Retinal pigment epithelial cell (primary cell): ENCODE measurements around the gene KIAA1549.
"Not testable (repeated sequence)": the region's sequence is repeated elsewhere in the genome, so short reads cannot be mapped to it uniquely, and the experiment has no call there.

ENCODE experiments used
- DNase-seq: peaks from one replicate; pipeline ENCODE4 v3.0.0-alpha.2; 2010; ENCODE audit warnings: low read depth
- H3K4me3 ChIP-seq: 2 replicates; pipeline ENCODE4 v1.5.1; 2011; ENCODE audit warnings: mild to moderate bottlenecking, low read length, control low read depth, moderate library complexity
- CTCF ChIP-seq: conservative IDR thresholded peaks from 2 replicates; pipeline ENCODE4 v1.5.1; 2011; ENCODE audit warnings: low read depth, low read length, control low read depth, inconsistent platforms

The KIAA1549 gene

DNA sequence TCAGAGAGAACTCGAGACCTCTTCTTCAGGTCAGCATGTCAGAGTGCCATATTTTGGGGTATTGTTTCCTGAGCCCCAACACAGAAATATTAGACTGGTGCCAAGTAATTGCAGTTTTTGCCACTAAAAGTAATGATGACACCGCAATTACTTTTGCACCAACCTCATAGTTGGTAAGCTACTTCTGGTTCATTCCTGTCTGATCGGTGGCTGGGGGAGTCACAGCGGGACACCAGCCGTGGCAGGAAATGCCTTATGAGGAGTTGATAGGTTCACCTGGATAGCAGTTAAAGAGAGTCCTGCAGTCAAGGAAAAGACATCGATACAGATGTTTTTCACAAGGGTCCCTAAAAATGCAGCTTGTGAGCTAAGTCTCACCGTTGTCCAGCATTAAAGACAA, 159.3 kb downstream of the KIAA1549 start:
- TF ChIP-seq CTCF = no peak

GRCh38 chr7:138819625-138820024, 161.6 kb downstream of the KIAA1549 start:
- TF ChIP-seq CTCF = no peak

More for the DNA sequence above, 159.3 kb downstream of the KIAA1549 start:
- H3K4me3 ChIP-seq = no peak overlapping the region
- DNase-seq = no peak

GRCh38 chr7:138816650-138817049, 164.5 kb downstream of the KIAA1549 start:
- no peak for TF ChIP-seq CTCF
- no peak overlapping the region for H3K4me3 ChIP-seq
- no peak for DNase-seq

More at GRCh38 chr7:138819625-138820024, 161.6 kb downstream of the KIAA1549 start:
- DNase-seq = no peak
- no peak overlapping the region for H3K4me3 ChIP-seq

DNA sequence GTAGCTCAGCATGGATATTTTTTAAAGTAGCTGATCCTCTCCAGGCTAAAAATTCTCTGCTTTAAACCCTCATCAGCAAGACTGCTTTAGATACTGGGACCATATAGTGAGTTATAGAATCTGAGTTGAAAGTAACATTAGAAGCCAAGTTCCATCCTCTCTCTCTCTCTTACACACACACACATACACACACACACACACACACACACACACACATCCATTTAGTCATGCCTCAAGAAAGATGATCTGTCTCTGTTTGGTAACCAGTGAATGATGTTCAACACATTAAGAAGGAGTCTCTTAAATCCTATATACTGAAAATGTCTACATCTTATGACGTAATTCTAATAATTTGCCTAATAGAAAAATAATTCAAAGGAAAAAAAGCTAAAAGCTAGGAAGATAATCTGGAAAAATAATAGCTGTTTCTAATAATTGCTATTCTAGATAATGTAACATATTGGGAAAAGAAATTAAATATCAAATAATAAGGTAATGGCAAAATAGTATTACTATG, 166.3 kb downstream of the KIAA1549 start:
- H3K4me3 ChIP-seq = no peak overlapping the region
- TF ChIP-seq CTCF = no peak
- no peak for DNase-seq

DNA sequence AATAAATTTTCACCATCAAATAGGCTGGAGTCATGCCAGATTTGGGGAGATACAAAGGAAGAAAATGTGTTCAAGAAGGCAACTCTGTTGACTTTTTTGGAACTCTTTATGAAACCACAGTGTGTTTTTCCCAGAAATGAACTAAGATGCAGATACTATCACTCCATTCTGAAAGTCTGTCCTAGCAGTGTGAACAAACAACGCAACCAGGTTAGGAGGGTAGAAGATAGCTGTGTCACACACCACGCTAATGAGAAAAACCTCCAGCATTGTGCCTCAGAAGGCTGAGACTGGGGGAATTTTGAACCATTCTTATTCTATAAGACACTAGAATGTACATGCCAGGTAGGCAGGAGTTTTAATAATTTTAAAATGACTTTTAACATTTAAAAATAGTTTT, 167.2 kb downstream of the KIAA1549 start:
- H3K4me3 ChIP-seq = no peak overlapping the region
- no peak for DNase-seq
- no peak for TF ChIP-seq CTCF

- DNase-seq, H3K4me3 ChIP-seq: not testable (repeated sequence)
Measured at GRCh38 chr7:138811327-138811726, 169.9 kb downstream of the KIAA1549 start.

GRCh38 chr7:138809346-138809745, 171.8 kb downstream of the KIAA1549 start:
- TF ChIP-seq CTCF = no peak
- no peak for DNase-seq
- no peak overlapping the region for H3K4me3 ChIP-seq

DNA sequence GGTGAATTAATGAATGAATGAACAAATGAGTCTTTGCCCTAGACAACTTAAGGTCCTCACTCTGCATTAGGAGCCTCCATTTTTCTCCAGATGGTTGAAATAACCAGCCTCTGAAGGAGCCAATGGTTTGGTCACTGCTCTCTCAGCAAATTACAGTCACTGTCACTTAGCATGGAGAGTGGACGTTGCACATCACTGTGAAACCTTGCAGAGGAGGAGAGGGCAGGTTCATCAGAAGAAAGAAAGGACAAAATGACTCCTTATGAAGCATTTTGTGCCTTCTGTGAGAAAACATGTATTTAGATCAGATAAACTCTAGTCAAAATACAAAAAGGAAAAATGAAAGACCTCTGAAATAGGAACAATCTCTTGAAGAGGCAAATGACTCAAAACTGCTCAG, 176.6 kb downstream of the KIAA1549 start:
- no peak for TF ChIP-seq CTCF
- DNase-seq = no peak
- H3K4me3 ChIP-seq = no peak overlapping the region
